Measurements from ENCODE around the gene FTO.

DNA sequence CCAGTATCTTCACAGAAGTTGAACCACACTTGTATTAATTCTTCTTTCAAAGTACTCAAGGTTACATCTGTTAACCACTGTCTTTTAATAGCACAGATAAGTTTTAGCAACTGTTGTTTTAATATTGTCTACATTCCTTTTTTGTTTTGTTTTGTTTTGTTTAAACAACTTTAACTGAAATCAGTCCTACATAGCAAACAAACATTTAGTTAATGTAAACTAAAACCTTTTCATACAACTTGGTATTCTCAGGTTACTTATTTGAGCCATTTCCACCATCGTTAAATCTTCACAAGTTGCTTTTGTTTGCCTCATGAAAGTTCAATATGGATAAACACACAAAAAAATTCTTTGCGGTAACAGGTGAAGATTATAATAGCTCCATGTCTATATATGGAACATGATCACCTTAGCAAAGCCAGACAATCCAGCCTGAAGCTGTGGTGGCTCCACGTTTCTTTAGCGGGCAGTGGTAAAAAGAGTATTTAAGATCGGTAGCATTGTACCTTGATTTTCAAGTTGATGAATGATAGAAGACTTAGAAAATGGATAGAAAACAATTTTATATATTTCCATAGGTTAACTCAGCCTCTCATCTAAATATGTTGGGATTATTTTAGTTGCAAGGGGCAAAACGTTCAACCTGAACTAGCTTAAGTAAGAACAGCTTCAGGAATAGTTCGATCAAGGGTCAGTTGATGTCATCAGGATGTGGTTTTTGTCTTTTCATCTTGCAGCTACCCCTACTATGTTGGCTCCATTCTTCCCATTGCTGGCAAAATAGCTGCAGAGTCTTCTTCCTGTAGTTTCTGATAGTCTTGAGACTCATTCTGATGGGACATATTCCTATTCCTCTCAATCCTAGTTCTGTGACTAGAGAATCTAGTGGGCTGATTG lies 182.8 kb downstream of the FTO start:
- no peak for TF ChIP-seq EZH2 (IDR thresholded peaks at IDR 0.05; ENCODE audit: borderline replicate concordance, insufficient read depth, low read length, poor library complexity, severe bottlenecking)
- TF ChIP-seq, protein P1, sequence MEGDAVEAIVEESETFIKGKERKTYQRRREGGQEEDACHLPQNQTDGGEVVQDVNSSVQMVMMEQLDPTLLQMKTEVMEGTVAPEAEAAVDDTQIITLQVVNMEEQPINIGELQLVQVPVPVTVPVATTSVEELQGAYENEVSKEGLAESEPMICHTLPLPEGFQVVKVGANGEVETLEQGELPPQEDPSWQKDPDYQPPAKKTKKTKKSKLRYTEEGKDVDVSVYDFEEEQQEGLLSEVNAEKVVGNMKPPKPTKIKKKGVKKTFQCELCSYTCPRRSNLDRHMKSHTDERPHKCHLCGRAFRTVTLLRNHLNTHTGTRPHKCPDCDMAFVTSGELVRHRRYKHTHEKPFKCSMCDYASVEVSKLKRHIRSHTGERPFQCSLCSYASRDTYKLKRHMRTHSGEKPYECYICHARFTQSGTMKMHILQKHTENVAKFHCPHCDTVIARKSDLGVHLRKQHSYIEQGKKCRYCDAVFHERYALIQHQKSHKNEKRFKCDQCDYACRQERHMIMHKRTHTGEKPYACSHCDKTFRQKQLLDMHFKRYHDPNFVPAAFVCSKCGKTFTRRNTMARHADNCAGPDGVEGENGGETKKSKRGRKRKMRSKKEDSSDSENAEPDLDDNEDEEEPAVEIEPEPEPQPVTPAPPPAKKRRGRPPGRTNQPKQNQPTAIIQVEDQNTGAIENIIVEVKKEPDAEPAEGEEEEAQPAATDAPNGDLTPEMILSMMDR (IDR thresholded peaks at IDR 0.05; ENCODE audit: poor library complexity, severe bottlenecking): no peak

Measured in neural cell (in vitro differentiated cells).